ENCODE results near the gene GPR22.

GRCh38 chr7:107430057-107430456, 39.8 kb upstream of the GPR22 start:
- TF ChIP-seq SUZ12 (IDR thresholded peaks at IDR 0.05) = no peak
- no peak for TF ChIP-seq FOXM1 (IDR thresholded peaks at IDR 0.05; ENCODE audit: borderline replicate concordance)
- TF ChIP-seq FOXA1 (IDR thresholded peaks at IDR 0.05) = no peak
- TF ChIP-seq TARDBP (IDR thresholded peaks at IDR 0.05) = no peak
